ENCODE data around the gene TIMM8B.
"Not testable (repeated sequence)": the region's sequence is repeated elsewhere in the genome, so short reads cannot be mapped to it uniquely, and the experiment has no call there.

Gene TIMM8B

GRCh38 chr11:112086422-112087191 lies at the start of gene TIMM8B, which contains the start of gene SDHD:
Gene TIMM8B, minus strand, starts transcription at chr11:112086756. Its CDS starts 33 bp downstream, at chr11:112086723.
Gene SDHD, plus strand, starts transcription at chr11:112086873. Its CDS starts 35 bp downstream, at chr11:112086908.
- DNase-seq, result peak; percentile 93

- DNase-seq, result no peak
Observed at GRCh38 chr11:112134473-112134872, 47.9 kb upstream of the TIMM8B start.

- no peak for DNase-seq
Observed at GRCh38 chr11:112132737-112133136, 46.2 kb upstream of the TIMM8B start.

GRCh38 chr11:112129656-112130055 lies 43.1 kb upstream of the TIMM8B start:
- DNase-seq, result no peak

- peak; percentile 36 for DNase-seq
Observed at GRCh38 chr11:112128483-112129121, 42.0 kb upstream of the TIMM8B start.

- DNase-seq, result no peak
Observed at GRCh38 chr11:112127056-112127455, 40.5 kb upstream of the TIMM8B start.

- DNase-seq, result no peak
Observed at GRCh38 chr11:112123129-112123528, 36.6 kb upstream of the TIMM8B start.

GRCh38 chr11:112121981-112122615 lies 35.5 kb upstream of the TIMM8B start:
- no peak for DNase-seq

GRCh38 chr11:112118176-112118575 lies 31.6 kb upstream of the TIMM8B start:
- DNase-seq, result no peak

- DNase-seq, result no peak
Observed at GRCh38 chr11:112115386-112115785, 28.8 kb upstream of the TIMM8B start.

- no peak for DNase-seq
Observed at GRCh38 chr11:112114460-112114859, 27.9 kb upstream of the TIMM8B start.

GRCh38 chr11:112113539-112114457 lies 27.2 kb upstream of the TIMM8B start:
- peak; percentile 65 for DNase-seq

- no peak for DNase-seq
Observed at GRCh38 chr11:112106070-112106469, 19.5 kb upstream of the TIMM8B start.

- no peak for DNase-seq
Observed at GRCh38 chr11:112103446-112103845, 16.9 kb upstream of the TIMM8B start.

- no peak for DNase-seq
Observed at GRCh38 chr11:112100462-112100861, 13.9 kb upstream of the TIMM8B start.

- DNase-seq, result no peak
Observed at GRCh38 chr11:112097734-112098528, 11.4 kb upstream of the TIMM8B start.

- DNase-seq, result no peak
Observed at GRCh38 chr11:112096194-112096593, 9.6 kb upstream of the TIMM8B start.

GRCh38 chr11:112095302-112095701 lies 8.7 kb upstream of the TIMM8B start:
- DNase-seq, result not testable (repeated sequence)

- no peak for DNase-seq
Observed at GRCh38 chr11:112087212-112087611, 656 bp upstream of the TIMM8B start.

- no peak for DNase-seq
Observed at GRCh38 chr11:112085822-112086421, 634 bp downstream of the TIMM8B start.

GRCh38 chr11:112082729-112083128 lies 3.8 kb downstream of the TIMM8B start:
- DNase-seq, result no peak

Data from NCI-H2081 treated with DMSO at 0.1 percent for 48 hours (cell line).